K562 (cell line): ENCODE data around the gene SPRYD3. TPM values are rescaled to one million over a fixed set of nuclear protein-coding genes. Genes with fewer than 3 reads are reported as not detected.

Source experiments
- ATAC-seq: fragments of 200-7000 bp; cut with Tn5 transposase; 3 replicates; pipeline ENCODE4 v1.9.1; 2020; ENCODE audit warnings: moderate library complexity
- BruUV-seq: library from RNA; stranded (reverse); fragments of 400-500 nt; replicated peaks from 2 replicates; lab custom pipeline; 2021; lab: Mats Ljungman, UMichigan
- CTCF ChIA-PET: fragments of 300-600 bp; formaldehyde crosslinking; extraction: SDS; loops from one replicate; lab custom pipeline; 2021; ENCODE audit warnings: low intra/inter-chr PET ratio; lab: Yijun Ruan, JAX
- POLR2A ChIA-PET: fragments of 300-600, 350-650 bp; sonication (Branson Sonifier 250); formaldehyde crosslinking; extraction: SDS; loops from one replicate; lab custom pipeline; 2021; ENCODE audit warnings: antibody characterized with exemption, inconsistent platforms; lab: Yijun Ruan, JAX
- DNase-seq, 4 experiments: peaks; one replicate each; pipeline versions ENCODE4 v3.0.0 to v3.0.0-alpha.2; 2011 to 2018; ENCODE audit warnings: low spot score in 3 of 4, mixed read lengths in 3 of 4; ENCODE audit errors: extremely low read depth in 1 of 4
- FAIRE-seq: peaks from 2 replicates; lab custom pipeline; 2011; peaks lifted over from hg19 to GRCh38; lab: Jason Lieb, UNC
- H2AFZ ChIP-seq: 2 replicates; pipeline ENCODE4 v1.6.0; 2011; ENCODE audit warnings: low read depth, low read length, control low read depth, inconsistent platforms
- H3K27ac ChIP-seq: fragments of 200-600 bp; 3 replicates; pipeline ENCODE4 v1.8.0; 2011; ENCODE audit warnings: low read depth, mild to moderate bottlenecking, control low read depth, inconsistent platforms, low read length, moderate library complexity, mixed read lengths; ENCODE audit errors: extremely low read depth
- H3K27me3 ChIP-seq, 2 experiments: fragments of 300-600 bp in 1 of 2; 2 replicates in 1 of 2; 3 replicates in 1 of 2; pipeline versions ENCODE4 v1.6.0 to v1.8.0; 2011; ENCODE audit warnings: inconsistent platforms in 2 of 2, low read length in 2 of 2, mild to moderate bottlenecking in 1 of 2, mixed read lengths in 1 of 2, moderate library complexity in 1 of 2; ENCODE audit not compliant: control insufficient read depth in 2 of 2, insufficient read depth in 2 of 2
- H3K36me3 ChIP-seq: fragments of 300-600 bp; 3 replicates; pipeline ENCODE4 v1.8.0; 2011; ENCODE audit warnings: mild to moderate bottlenecking, low read length, inconsistent platforms; ENCODE audit not compliant: control insufficient read depth, insufficient read depth
- H3K4me1 ChIP-seq, 2 experiments: fragments of 200-600 bp in 1 of 2; replicated peaks in 1 of 2; 2 replicates in 1 of 2; 3 replicates in 1 of 2; pipeline versions ENCODE4 v1.5.1 to v1.8.0; 2011; ENCODE audit warnings: inconsistent platforms in 2 of 2, low read length in 2 of 2, mild to moderate bottlenecking in 1 of 2, mixed read lengths in 1 of 2, moderate library complexity in 1 of 2; ENCODE audit not compliant: control insufficient read depth in 2 of 2, insufficient read depth in 2 of 2
- H3K4me2 ChIP-seq: 2 replicates; pipeline ENCODE4 v1.6.1; 2011; ENCODE audit warnings: low read length, control low read depth, inconsistent platforms, mixed read lengths; ENCODE audit not compliant: insufficient read depth
- H3K4me3 ChIP-seq: fragments of 200-600 bp; sonication (generic), shearing (Covaris generic); 2 replicates; pipeline ENCODE4 v1.5.1; 2016; ENCODE audit warnings: control low read depth, inconsistent platforms
- H3K79me2 ChIP-seq: fragments of 200-600 bp; 3 replicates; pipeline ENCODE4 v1.8.0; 2011; ENCODE audit warnings: low read length, inconsistent platforms; ENCODE audit not compliant: control insufficient read depth, insufficient read depth
- H3K9ac ChIP-seq, 2 experiments: 2 replicates each; pipeline versions ENCODE4 v1.6.0 to v1.6.1; 2011; ENCODE audit warnings: low read depth in 2 of 2, low read length in 2 of 2, control low read depth in 1 of 2, inconsistent platforms in 1 of 2, mild to moderate bottlenecking in 1 of 2, mixed read lengths in 1 of 2; ENCODE audit not compliant: insufficient read depth in 1 of 2
- H3K9me1 ChIP-seq: one replicate; pipeline ENCODE4 v1.6.0; 2011; ENCODE audit warnings: inconsistent platforms, mild to moderate bottlenecking, low read length, moderate library complexity; ENCODE audit not compliant: control insufficient read depth, insufficient read depth
- H3K9me3 ChIP-seq: replicated peaks from 2 replicates; pipeline ENCODE4 v1.5.1; 2011; ENCODE audit warnings: low read depth, low read length, inconsistent platforms; ENCODE audit not compliant: control insufficient read depth, insufficient read depth
- H4K20me1 ChIP-seq: replicated peaks from 2 replicates; pipeline ENCODE4 v1.6.1; 2011; ENCODE audit warnings: low read length, inconsistent platforms, mixed read lengths; ENCODE audit not compliant: control insufficient read depth, insufficient read depth
- ATF7 ChIP-seq: fragments of 450-650 bp; IDR thresholded peaks from 2 replicates; pipeline ENCODE4 v1.7.1; 2014; ENCODE audit warnings: mild to moderate bottlenecking, moderate library complexity
- ERF ChIP-seq: fragments of 450-650 bp; formaldehyde crosslinking; IDR thresholded peaks from 2 replicates; pipeline ENCODE4 v1.4.0; 2020; ENCODE audit warnings: mild to moderate bottlenecking, mixed read lengths
- MYC ChIP-seq, 2 experiments: fragments of 250-450 bp in 1 of 2; sonication (Bioruptor Pico) in 1 of 2; IDR thresholded peaks; 2 replicates each; pipeline versions ENCODE4 v1.5.1 to v1.6.1; 2012 to 2021; ENCODE audit warnings: low read depth in 2 of 2, borderline replicate concordance in 1 of 2, improper control_type of control experiment in 1 of 2, low read length in 1 of 2, mild to moderate bottlenecking in 1 of 2, moderate library complexity in 1 of 2
- NFIC ChIP-seq: fragments of 450-650 bp; IDR thresholded peaks from 2 replicates; pipeline ENCODE4 v1.6.1; 2017; ENCODE audit warnings: mild to moderate bottlenecking, inconsistent platforms
- NR2C1 ChIP-seq, 2 experiments: fragments of 450-650 bp; IDR thresholded peaks; 2 replicates each; pipeline ENCODE4 v1.6.1; 2017; ENCODE audit warnings: mild to moderate bottlenecking in 2 of 2, antibody characterized with exemption in 1 of 2, inconsistent platforms in 1 of 2, missing compliant biosample characterization in 1 of 2, missing genetic modification characterization in 1 of 2
- PHF8 ChIP-seq: fragments of 200-600 bp; sonication (generic); IDR thresholded peaks from 2 replicates; pipeline ENCODE4 v1.6.1; 2012; ENCODE audit warnings: mixed run types, mild to moderate bottlenecking, inconsistent platforms, low read length, moderate library complexity, borderline replicate concordance
- RAD51 ChIP-seq: fragments of 450-650 bp; IDR thresholded peaks from 2 replicates; pipeline ENCODE4 v1.7.1; 2016; ENCODE audit warnings: low read depth, mild to moderate bottlenecking, borderline replicate concordance
- SMARCE1 ChIP-seq: fragments of 450-650 bp; IDR thresholded peaks from 2 replicates; pipeline ENCODE4 v1.7.1; 2016; ENCODE audit warnings: mild to moderate bottlenecking
- ZFX ChIP-seq: sonication (generic); formaldehyde crosslinking; IDR thresholded peaks from 2 replicates; pipeline ENCODE4 v1.8.0; 2022; ENCODE audit warnings: mild to moderate bottlenecking, missing genetic modification reagents, moderate library complexity
- ZNF232 ChIP-seq: sonication (generic); formaldehyde crosslinking; IDR thresholded peaks from 2 replicates; pipeline ENCODE4 v1.8.0; 2022; ENCODE audit warnings: mild to moderate bottlenecking, missing genetic modification reagents
- ZNF24 ChIP-seq: fragments of 450-650 bp; IDR thresholded peaks from 2 replicates; pipeline ENCODE4 v1.6.1; 2016
- ZNF57 ChIP-seq: fragments of 450-650 bp; formaldehyde crosslinking; IDR thresholded peaks from 2 replicates; pipeline ENCODE4 v1.4.0; 2020; ENCODE audit warnings: mild to moderate bottlenecking, moderate library complexity
- WGBS: fragments of 100-300 bp; shearing (Covaris generic); methylation state at CpG from one replicate; pipeline ENCODE4 v1.1.6; 2016; ENCODE audit warnings: low coverage, mixed read lengths; ENCODE audit not compliant: insufficient coverage; ENCODE audit errors: missing lambda C conversion rate; 5-methylcytosine and 5-hydroxymethylcytosine counted together
- in situ Hi-C: fragments of 300-500 bp; cut with MboI; formaldehyde crosslinking; loops from 4 replicates; pipeline ENCODE4 v1.15.0; 2018; ENCODE audit warnings: inconsistent platforms, mixed read lengths
- intact Hi-C: fragments of 100-400 bp; cut with micrococcal nuclease; formaldehyde crosslinking; loops from 2 replicates; pipeline ENCODE4 v1.14.2; 2022
- polyA plus RNA-seq, 8 experiments: library from polyadenylated mRNA; depleted of rRNA in 4 of 8; stranded (reverse) in 5 of 8; unstranded in 3 of 8; fragments of >200 nt; fragmentation: Nextera tagmentation in 2 of 8; fragmentation: Illumina TruSeq in 1 of 8; extraction: Ambion mirVana in 2 of 8; extraction: Trizol in 1 of 8; gene quantifications; 2 replicates each; pipeline versions ENCODE4 v1.2.1 to v1.2.3, GENCODE V29; 2011 to 2014; ENCODE audit warnings: inconsistent platforms in 1 of 8, missing spikeins in 1 of 8
- total RNA-seq, 7 experiments: library from RNA; depleted of rRNA in 6 of 7; stranded (reverse); fragments of >200 nt in 6 of 7; fragmentation: Illumina TruSeq in 2 of 7; extraction: Trizol in 2 of 7; gene quantifications; 2 replicates each; pipeline versions ENCODE4 v1.2.1 to v1.2.3, GENCODE V29; 2011 to 2021; ENCODE audit warnings: low replicate concordance in 1 of 7
- TF ChIP-seq, protein P1 (sequence below): sonication (generic); formaldehyde crosslinking; IDR thresholded peaks from 2 replicates; pipeline ENCODE4 v1.9.0; 2022; ENCODE audit warnings: mild to moderate bottlenecking, missing genetic modification reagents
- TF ChIP-seq, protein P2 (sequence below): conservative IDR thresholded peaks from 2 replicates; pipeline ENCODE4 v1.6.1; 2011; ENCODE audit warnings: low read depth, mild to moderate bottlenecking, low read length; ENCODE audit not compliant: control insufficient read depth
- TF ChIP-seq, protein P3 (sequence below): sonication (generic); formaldehyde crosslinking; IDR thresholded peaks from 2 replicates; pipeline ENCODE4 v1.9.0; 2022; ENCODE audit warnings: mild to moderate bottlenecking, missing genetic modification reagents
- TF ChIP-seq, protein P4 (sequence below): fragments of 250-450 bp; sonication (Bioruptor Pico); IDR thresholded peaks from 2 replicates; pipeline ENCODE4 v1.9.0; 2021; ENCODE audit warnings: mild to moderate bottlenecking, inconsistent platforms

SPRYD3 gene
- total and polyA plus RNA-seq, 9 of the 15 experiments (the other 6 are each of a cell fraction or from before 2014, with no cell fraction given) = 1.5 to 13.6 (median 7.6) TPM

DNA sequence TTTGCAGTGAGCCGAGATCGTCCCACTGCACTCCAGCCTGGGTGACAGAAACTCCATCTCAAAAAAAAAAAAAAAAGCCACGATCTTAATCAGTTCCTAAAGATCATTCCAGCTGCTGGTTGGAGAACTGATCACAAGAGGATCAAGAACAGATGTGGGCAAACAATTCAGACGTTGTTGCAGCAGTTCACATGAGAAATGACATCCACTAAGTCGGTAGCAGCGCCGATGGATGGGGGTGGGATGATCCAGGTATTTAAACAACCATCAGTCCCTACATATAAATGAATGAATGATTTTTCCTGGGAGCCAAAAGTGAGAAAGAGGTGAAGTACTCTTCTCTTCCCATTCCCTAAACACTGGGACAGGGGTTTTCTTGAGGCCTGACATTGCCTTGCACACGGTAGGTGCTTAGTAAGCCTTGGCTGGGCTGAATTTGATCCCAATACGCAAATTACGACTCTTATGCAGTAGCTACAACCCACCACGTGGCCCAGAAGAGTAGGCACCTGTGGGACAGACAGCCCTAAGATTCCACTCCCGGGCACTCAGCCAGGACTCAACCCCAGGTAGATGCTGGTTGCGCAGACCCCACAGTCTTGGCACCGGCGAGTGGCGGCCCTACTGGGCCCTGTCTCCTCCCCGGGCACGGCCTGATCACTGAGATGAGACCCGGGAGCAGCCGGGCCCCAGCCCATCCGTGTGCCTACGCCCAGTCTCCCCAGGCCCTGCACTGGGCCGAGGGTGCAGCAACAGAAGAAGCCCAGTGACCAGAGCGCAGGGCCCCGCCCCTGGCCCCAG lies 565 bp downstream of the SPRYD3 start:
- DNase-seq = no peak
- intact Hi-C loops (no loop called here), in situ Hi-C loops (no loop called here)
- peak overlapping the region; percentile 58 for H3K4me3 ChIP-seq
- H4K20me1 ChIP-seq = no peaks in the 10 kb centered on the region
- BruUV-seq = TSS peak; percentile 52
- no peaks in the 10 kb centered on the region for H3K9me1 ChIP-seq
- ATAC-seq = peak; percentile 31
- peaks cover 5 to 17% of the 10 kb centered on the region in 2 experiments; a peak in 3 of 5 replicates for H3K4me1 ChIP-seq
- H3K79me2 ChIP-seq = peaks cover 8% of the 10 kb centered on the region; the same call in 2 of the 3 replicates
- FAIRE-seq = peak; percentile 69
- ChIA-PET CTCF (no interaction called here), POLR2A (interaction anchor here (0.6 to 2.3 kb wide), 18 partner anchors 13 to 422 kb away, joined by 3 to 12 read pairs (median 3); partner anchors contain the start of genes CSAD, IGFBP6 and TARBP2)
- WGBS = 10% methylated on average over 19 of the region's 25 CpGs
- H3K27me3 ChIP-seq = no peaks in the 10 kb centered on the region
- no peaks in the 10 kb centered on the region for H3K9me3 ChIP-seq
- H3K36me3 ChIP-seq = peaks cover 12% of the 10 kb centered on the region; the same call in 2 of the 3 replicates
- peak overlapping the region; percentile 79 for H2AFZ ChIP-seq
- peak overlapping the region; percentile 75 to 91 for H3K9ac ChIP-seq
- H3K27ac ChIP-seq = peak overlapping the region; percentile 51
- peak overlapping the region; percentile 95 for H3K4me2 ChIP-seq
- TF ChIP-seq ZFX (CRISPR knock-in tag) (peak; percentile 81), ATF7 (no peak), ZNF57 (CRISPR knock-in tag) (no peak), ZNF232 (CRISPR knock-in tag) (0 out of 2 replicates have a peak, but pooled peaks have one; percentile 35), RAD51 (peak; percentile 45; the same call in 1 of the 2 replicates), NFIC (peak; percentile 78), SMARCE1 (no peak), MYC (IDR thresholded peaks at IDR 0.05; ENCODE audit: low read depth, low read length) (peak; percentile 67), MYC (CRISPR knock-in tag; IDR thresholded peaks at IDR 0.05; ENCODE audit: borderline replicate concordance, low read depth) (peak; percentile 42; the same call in 1 of the 2 replicates), NR2C1 (IDR thresholded peaks at IDR 0.05) (no peak), NR2C1 (tag; IDR thresholded peaks at IDR 0.05) (no peak), ZNF24 (peak; percentile 50; the same call in 1 of the 2 replicates), ERF (0 out of 2 replicates have a peak, but pooled peaks have one; percentile 76), PHF8 (peak; percentile 64; the same call in 1 of the 2 replicates)
- TF ChIP-seq, protein P1, sequence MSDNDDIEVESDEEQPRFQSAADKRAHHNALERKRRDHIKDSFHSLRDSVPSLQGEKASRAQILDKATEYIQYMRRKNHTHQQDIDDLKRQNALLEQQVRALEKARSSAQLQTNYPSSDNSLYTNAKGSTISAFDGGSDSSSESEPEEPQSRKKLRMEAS (CRISPR knock-in tag) = peak; percentile 72
- TF ChIP-seq, protein P2, sequence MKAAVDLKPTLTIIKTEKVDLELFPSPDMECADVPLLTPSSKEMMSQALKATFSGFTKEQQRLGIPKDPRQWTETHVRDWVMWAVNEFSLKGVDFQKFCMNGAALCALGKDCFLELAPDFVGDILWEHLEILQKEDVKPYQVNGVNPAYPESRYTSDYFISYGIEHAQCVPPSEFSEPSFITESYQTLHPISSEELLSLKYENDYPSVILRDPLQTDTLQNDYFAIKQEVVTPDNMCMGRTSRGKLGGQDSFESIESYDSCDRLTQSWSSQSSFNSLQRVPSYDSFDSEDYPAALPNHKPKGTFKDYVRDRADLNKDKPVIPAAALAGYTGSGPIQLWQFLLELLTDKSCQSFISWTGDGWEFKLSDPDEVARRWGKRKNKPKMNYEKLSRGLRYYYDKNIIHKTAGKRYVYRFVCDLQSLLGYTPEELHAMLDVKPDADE = peak; percentile 72; the same call in 1 of the 2 replicates
- TF ChIP-seq, protein P3, sequence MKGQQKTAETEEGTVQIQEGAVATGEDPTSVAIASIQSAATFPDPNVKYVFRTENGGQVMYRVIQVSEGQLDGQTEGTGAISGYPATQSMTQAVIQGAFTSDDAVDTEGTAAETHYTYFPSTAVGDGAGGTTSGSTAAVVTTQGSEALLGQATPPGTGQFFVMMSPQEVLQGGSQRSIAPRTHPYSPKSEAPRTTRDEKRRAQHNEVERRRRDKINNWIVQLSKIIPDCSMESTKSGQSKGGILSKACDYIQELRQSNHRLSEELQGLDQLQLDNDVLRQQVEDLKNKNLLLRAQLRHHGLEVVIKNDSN = peak; percentile 75
- TF ChIP-seq, protein P4, sequence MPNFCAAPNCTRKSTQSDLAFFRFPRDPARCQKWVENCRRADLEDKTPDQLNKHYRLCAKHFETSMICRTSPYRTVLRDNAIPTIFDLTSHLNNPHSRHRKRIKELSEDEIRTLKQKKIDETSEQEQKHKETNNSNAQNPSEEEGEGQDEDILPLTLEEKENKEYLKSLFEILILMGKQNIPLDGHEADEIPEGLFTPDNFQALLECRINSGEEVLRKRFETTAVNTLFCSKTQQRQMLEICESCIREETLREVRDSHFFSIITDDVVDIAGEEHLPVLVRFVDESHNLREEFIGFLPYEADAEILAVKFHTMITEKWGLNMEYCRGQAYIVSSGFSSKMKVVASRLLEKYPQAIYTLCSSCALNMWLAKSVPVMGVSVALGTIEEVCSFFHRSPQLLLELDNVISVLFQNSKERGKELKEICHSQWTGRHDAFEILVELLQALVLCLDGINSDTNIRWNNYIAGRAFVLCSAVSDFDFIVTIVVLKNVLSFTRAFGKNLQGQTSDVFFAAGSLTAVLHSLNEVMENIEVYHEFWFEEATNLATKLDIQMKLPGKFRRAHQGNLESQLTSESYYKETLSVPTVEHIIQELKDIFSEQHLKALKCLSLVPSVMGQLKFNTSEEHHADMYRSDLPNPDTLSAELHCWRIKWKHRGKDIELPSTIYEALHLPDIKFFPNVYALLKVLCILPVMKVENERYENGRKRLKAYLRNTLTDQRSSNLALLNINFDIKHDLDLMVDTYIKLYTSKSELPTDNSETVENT = peak; percentile 27; the same call in 1 of the 2 replicates
